Parathyroid adenoma (tissue), 2 donors: ENCODE results near the gene SYT7.
A peak's percentile ranks its signal among the peaks of the same experiment; 100 is the strongest.

ENCODE experiments used
- H2AFZ ChIP-seq: fragments of 300-600 bp; sonication (generic); one replicate; pipeline ENCODE4 v1.7.0; 2017; ENCODE audit warnings: antibody characterized with exemption, mild to moderate bottlenecking
- H3K27ac ChIP-seq: fragments of 300-600 bp; sonication (generic); one replicate; pipeline ENCODE4 v1.7.0; 2017
- H3K27me3 ChIP-seq: fragments of 300-600 bp; sonication (generic); one replicate; pipeline ENCODE4 v1.7.0; 2017; ENCODE audit warnings: low read length; ENCODE audit not compliant: control insufficient read depth, insufficient read depth
- H3K36me3 ChIP-seq: fragments of 300-600 bp; sonication (generic); one replicate; pipeline ENCODE4 v1.7.0; 2017; ENCODE audit warnings: low read length; ENCODE audit not compliant: control insufficient read depth, insufficient read depth
- H3K4me1 ChIP-seq: fragments of 300-600 bp; sonication (generic); one replicate; pipeline ENCODE4 v1.7.0; 2017; ENCODE audit warnings: control low read depth
- H3K4me2 ChIP-seq: fragments of 300-600 bp; sonication (generic); one replicate; pipeline ENCODE4 v1.7.0; 2017; ENCODE audit warnings: low read length
- H3K4me3 ChIP-seq: fragments of 300-600 bp; sonication (generic); one replicate; pipeline ENCODE4 v1.7.0; 2017; ENCODE audit warnings: low read depth, low read length
- H3K79me2 ChIP-seq: fragments of 300-600 bp; sonication (generic); one replicate; pipeline ENCODE4 v1.7.0; 2017; ENCODE audit warnings: control low read depth
- H3K9ac ChIP-seq: fragments of 300-600 bp; sonication (generic); one replicate; pipeline ENCODE4 v1.7.0; 2017; ENCODE audit warnings: mild to moderate bottlenecking
- H3K9me3 ChIP-seq: fragments of 300-600 bp; sonication (generic); one replicate; pipeline ENCODE4 v1.7.0; 2017; ENCODE audit warnings: low read length; ENCODE audit not compliant: control insufficient read depth
- TF ChIP-seq, protein P1 (sequence below): fragments of 300-600 bp; sonication (generic); IDR thresholded peaks from one replicate; pipeline ENCODE4 v1.7.0; 2017; ENCODE audit warnings: antibody characterized with exemption, mild to moderate bottlenecking
- donor health status: primary hyperparathyroidism.

The SYT7 gene

DNA sequence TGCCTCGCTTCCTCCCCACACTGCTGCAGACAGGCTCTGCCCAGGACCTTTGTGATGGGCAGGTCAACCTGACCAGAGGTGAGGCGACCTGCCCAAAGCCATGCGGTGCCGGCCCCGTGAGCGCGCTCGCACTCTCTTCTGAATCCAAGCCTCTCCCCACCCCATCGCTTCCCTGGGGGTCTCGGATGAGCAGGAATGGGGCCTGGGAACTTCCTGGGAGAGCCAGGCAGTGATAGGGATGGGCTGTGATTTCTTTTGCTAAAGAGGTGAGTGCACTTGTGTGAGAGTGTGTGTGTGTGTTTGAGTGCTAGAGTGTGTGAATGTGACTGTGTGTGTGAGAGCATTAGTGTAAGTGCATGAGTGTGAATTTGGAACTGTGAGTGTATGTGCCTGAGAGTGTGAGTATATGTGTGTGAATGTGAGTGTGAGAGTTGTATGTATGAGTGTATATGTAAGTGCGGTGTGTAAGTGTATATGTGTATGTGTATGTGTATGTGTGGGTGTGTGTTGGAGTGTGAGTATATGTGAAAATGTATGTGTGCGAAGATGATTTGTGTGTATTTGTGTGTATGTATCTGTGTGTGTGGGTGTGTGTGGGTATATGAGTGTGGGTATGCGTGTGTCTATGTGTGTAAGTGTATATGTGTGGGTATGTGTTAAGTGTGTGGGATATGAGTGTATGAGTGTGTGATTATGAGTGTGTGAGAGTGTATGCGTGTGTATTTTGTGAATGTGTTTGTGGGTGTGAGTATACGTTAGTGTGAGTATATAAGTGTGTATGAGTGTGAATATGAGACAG is 84.1 kb downstream of the SYT7 start:
- no peaks in the 10 kb centered on the region for H3K36me3 ChIP-seq
- peaks cover 6% of the 10 kb centered on the region for H3K4me1 ChIP-seq
- H3K9me3 ChIP-seq: no peaks in the 10 kb centered on the region
- no peak overlapping the region for H3K4me3 ChIP-seq
- no peaks in the 10 kb centered on the region for H3K27me3 ChIP-seq
- no peak overlapping the region for H3K4me2 ChIP-seq
- no peak overlapping the region for H3K9ac ChIP-seq
- H3K27ac ChIP-seq: no peak overlapping the region
- no peaks in the 10 kb centered on the region for H3K79me2 ChIP-seq
- no peak overlapping the region for H2AFZ ChIP-seq
- TF ChIP-seq, protein P1, sequence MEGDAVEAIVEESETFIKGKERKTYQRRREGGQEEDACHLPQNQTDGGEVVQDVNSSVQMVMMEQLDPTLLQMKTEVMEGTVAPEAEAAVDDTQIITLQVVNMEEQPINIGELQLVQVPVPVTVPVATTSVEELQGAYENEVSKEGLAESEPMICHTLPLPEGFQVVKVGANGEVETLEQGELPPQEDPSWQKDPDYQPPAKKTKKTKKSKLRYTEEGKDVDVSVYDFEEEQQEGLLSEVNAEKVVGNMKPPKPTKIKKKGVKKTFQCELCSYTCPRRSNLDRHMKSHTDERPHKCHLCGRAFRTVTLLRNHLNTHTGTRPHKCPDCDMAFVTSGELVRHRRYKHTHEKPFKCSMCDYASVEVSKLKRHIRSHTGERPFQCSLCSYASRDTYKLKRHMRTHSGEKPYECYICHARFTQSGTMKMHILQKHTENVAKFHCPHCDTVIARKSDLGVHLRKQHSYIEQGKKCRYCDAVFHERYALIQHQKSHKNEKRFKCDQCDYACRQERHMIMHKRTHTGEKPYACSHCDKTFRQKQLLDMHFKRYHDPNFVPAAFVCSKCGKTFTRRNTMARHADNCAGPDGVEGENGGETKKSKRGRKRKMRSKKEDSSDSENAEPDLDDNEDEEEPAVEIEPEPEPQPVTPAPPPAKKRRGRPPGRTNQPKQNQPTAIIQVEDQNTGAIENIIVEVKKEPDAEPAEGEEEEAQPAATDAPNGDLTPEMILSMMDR: no peak

DNA sequence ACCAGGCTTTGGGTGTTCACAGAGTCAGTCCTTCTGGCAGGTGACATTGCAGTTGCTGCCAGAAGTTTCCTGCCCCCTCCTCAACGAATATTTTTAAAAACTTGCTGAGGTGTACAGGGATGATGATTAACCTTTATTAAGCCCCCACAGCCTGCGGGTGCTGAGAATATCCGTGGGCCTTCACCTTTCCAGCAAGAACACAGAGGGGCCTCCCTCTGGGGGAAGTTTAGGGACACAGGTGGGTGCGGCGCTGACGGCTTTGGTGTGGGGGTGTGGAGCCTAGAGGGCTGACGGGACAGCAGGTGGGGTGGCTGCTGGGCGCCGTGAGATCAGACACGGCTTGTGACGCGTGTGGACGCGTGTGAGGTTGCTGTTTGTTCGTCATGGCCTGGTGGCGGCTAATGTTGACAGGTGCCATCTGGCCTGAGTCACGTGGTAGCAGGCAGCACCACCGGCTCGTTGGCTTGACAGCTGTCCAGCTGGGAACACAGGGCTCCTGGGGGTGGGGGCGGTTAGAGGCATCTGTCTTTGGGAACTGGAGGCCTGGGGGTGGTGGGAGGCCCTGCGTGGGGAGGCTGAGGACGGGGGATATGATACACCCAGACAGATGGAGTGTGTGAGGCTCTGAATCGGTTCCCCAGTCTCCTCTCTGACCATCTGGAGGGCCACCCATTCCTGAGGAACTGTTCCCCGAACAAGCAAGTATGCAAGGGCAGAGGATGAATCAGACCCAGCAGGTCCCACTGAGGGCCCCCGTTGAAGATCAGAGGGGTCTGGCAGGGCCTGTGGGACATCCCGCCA is 84.9 kb downstream of the SYT7 start:
- no peaks in the 10 kb centered on the region for H3K79me2 ChIP-seq
- H3K27ac ChIP-seq: no peak overlapping the region
- peaks cover 10% of the 10 kb centered on the region for H3K4me1 ChIP-seq
- no peaks in the 10 kb centered on the region for H3K36me3 ChIP-seq
- no peak overlapping the region for H3K4me3 ChIP-seq
- TF ChIP-seq, protein P1: no peak
- H3K4me2 ChIP-seq: no peak overlapping the region
- H3K27me3 ChIP-seq: no peaks in the 10 kb centered on the region
- no peak overlapping the region for H3K9ac ChIP-seq
- peak overlapping the region; percentile 38 for H2AFZ ChIP-seq
- no peaks in the 10 kb centered on the region for H3K9me3 ChIP-seq

DNA sequence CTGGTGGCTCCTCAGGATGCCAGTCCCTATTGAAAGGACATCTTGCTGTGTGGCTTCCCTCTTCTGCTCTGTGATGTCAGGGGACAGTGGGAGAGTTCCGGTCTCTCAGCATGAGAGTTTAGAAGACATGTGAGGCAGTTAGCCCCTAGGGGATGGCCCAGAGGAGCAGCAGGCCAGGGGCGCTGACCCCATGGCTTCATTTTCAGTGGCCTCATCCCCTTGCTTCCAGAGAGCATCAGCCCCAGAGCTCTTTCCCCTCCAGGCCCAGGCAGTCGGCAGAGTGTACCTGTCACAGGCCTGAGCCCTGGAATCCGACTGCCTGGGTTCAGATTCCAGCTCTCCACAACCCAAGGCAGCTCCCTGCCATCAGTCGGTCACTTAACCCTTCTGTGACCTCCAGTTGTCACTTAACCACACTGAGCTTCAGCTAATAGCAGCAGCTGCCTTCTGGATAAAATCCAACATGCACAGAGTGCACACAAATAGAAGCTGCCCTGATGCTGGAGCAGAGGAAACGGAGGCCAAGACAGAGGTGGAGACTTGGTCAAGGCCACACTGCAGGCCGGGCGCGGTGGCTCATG is 86.4 kb downstream of the SYT7 start:
- Histone ChIP-seq H3K4me1 (peaks cover 22% of the 10 kb centered on the region), H3K27ac (peak overlapping the region; percentile 57), H3K79me2 (no peaks in the 10 kb centered on the region), H2AFZ (no peak overlapping the region), H3K4me3 (no peak overlapping the region), H3K27me3 (no peaks in the 10 kb centered on the region), H3K9ac (no peak overlapping the region), H3K4me2 (no peak overlapping the region), H3K9me3 (no peaks in the 10 kb centered on the region), H3K36me3 (no peaks in the 10 kb centered on the region)
- TF ChIP-seq, protein P1: no peak

GRCh38 chr11:61491736-61492395 is 89.0 kb downstream of the SYT7 start:
- Histone ChIP-seq H3K27me3 (no peaks in the 10 kb centered on the region), H3K4me1 (peaks cover 31% of the 10 kb centered on the region), H3K4me2 (no peak overlapping the region), H3K9ac (no peak overlapping the region), H3K27ac (no peak overlapping the region), H3K79me2 (no peaks in the 10 kb centered on the region), H3K36me3 (no peaks in the 10 kb centered on the region), H3K9me3 (no peaks in the 10 kb centered on the region), H3K4me3 (no peak overlapping the region), H2AFZ (no peak overlapping the region)
- TF ChIP-seq, protein P1: no peak
